Measurements from ENCODE around the gene DLAT. TPM values are rescaled to one million over a fixed set of nuclear protein-coding genes. Genes with fewer than 3 reads are reported as not detected.
"Not testable (repeated sequence)": the region's sequence is repeated elsewhere in the genome, so short reads cannot be mapped to it uniquely, and the experiment has no call there.

The DLAT gene
- total RNA-seq, 1 donor from 2014 or later, result 37.9 TPM

GRCh38 chr11:112048256-112048655 is 23.0 kb downstream of the DLAT start:
- not testable (repeated sequence) for DNase-seq (ENCODE audit: low read depth, low spot score)

- no peak for DNase-seq (ENCODE audit: low read depth, low spot score)
These were observed 24.6 kb downstream of the DLAT start for GRCh38 chr11:112049777-112050176.

- no peak for DNase-seq (ENCODE audit: low read depth, low spot score)
These were observed 25.5 kb downstream of the DLAT start for GRCh38 chr11:112050721-112051120.

- no peak for DNase-seq (ENCODE audit: low read depth, low spot score)
These were observed 26.6 kb downstream of the DLAT start for GRCh38 chr11:112051768-112052167.

GRCh38 chr11:112057170-112057569 is 32.0 kb downstream of the DLAT start:
- no peak for DNase-seq (ENCODE audit: low read depth, low spot score)

- DNase-seq (ENCODE audit: low read depth, low spot score), result no peak
These were observed 32.9 kb downstream of the DLAT start for GRCh38 chr11:112058103-112058502.

GRCh38 chr11:112062923-112063322 is 37.7 kb downstream of the DLAT start:
- DNase-seq (ENCODE audit: low read depth, low spot score), result no peak

GRCh38 chr11:112073941-112074811 is 49.0 kb downstream of the DLAT start, which contains the start of the genes NKAPD1 and PIH1D2:
Gene NKAPD1, plus strand, starts transcription at chr11:112074299. Its CDS starts 1,276 bp downstream, at chr11:112075575.
Gene PIH1D2, minus strand, starts transcription at chr11:112074017. Its CDS starts 843 bp downstream, at chr11:112073174.
- peak; percentile 66 for DNase-seq (ENCODE audit: low read depth, low spot score)

- no peak for DNase-seq (ENCODE audit: low read depth, low spot score)
These were observed 57.5 kb downstream of the DLAT start for GRCh38 chr11:112082729-112083128.

- no peak for DNase-seq (ENCODE audit: low read depth, low spot score)
These were observed 60.7 kb downstream of the DLAT start for GRCh38 chr11:112085822-112086421.

GRCh38 chr11:112086422-112087191 is 61.4 kb downstream of the DLAT start, which contains the start of the genes SDHD and TIMM8B:
Gene SDHD, plus strand, starts transcription at chr11:112086873. Its CDS starts 35 bp downstream, at chr11:112086908.
Gene TIMM8B, minus strand, starts transcription at chr11:112086756. Its CDS starts 33 bp downstream, at chr11:112086723.
- DNase-seq (ENCODE audit: low read depth, low spot score), result peak; percentile 89

GRCh38 chr11:112087212-112087611 is 62.0 kb downstream of the DLAT start:
- no peak for DNase-seq (ENCODE audit: low read depth, low spot score)

GRCh38 chr11:112095302-112095701 is 70.1 kb downstream of the DLAT start:
- not testable (repeated sequence) for DNase-seq (ENCODE audit: low read depth, low spot score)

- DNase-seq (ENCODE audit: low read depth, low spot score), result no peak
These were observed 71.0 kb downstream of the DLAT start for GRCh38 chr11:112096194-112096593.

GRCh38 chr11:112097734-112098528 is 72.7 kb downstream of the DLAT start:
- DNase-seq (ENCODE audit: low read depth, low spot score), result no peak

- DNase-seq (ENCODE audit: low read depth, low spot score), result no peak
These were observed 75.3 kb downstream of the DLAT start for GRCh38 chr11:112100462-112100861.

- DNase-seq (ENCODE audit: low read depth, low spot score), result no peak
These were observed 78.2 kb downstream of the DLAT start for GRCh38 chr11:112103446-112103845.

- no peak for DNase-seq (ENCODE audit: low read depth, low spot score)
These were observed 80.9 kb downstream of the DLAT start for GRCh38 chr11:112106070-112106469.
